Common myeloid progenitor, CD34-positive (primary cell): ENCODE data around the gene WDR82.

Experiments
- CTCF ChIA-PET: fragments of 350-600 bp; sonication (Branson Sonifier 250); formaldehyde crosslinking; loops from one replicate; lab custom pipeline; 2021; ENCODE audit warnings: antibody characterized with exemption; lab: Charles Lee
- POLR2A ChIA-PET: fragments of 350-600 bp; sonication (Branson Sonifier 250); formaldehyde crosslinking; loops from one replicate; lab custom pipeline; 2021; ENCODE audit warnings: antibody characterized with exemption; lab: Charles Lee
- DNase-seq, 3 donors: peaks; one replicate each; pipeline versions ENCODE4 v3.0.0 to v3.0.0-alpha.2; 2013
- H3K27ac ChIP-seq, 2 experiments: 1 replicate in 1 of 2; 2 replicates in 1 of 2; pipeline ENCODE4 v1.7.0; 2013; ENCODE audit warnings: inconsistent platforms in 2 of 2, low read length in 2 of 2, mild to moderate bottlenecking in 2 of 2, low read depth in 1 of 2, moderate library complexity in 1 of 2; ENCODE audit not compliant: severe bottlenecking in 2 of 2, insufficient read depth in 1 of 2, poor library complexity in 1 of 2
- H3K27me3 ChIP-seq, 5 experiments: replicated peaks in 2 of 5; 1 replicate in 3 of 5; 2 replicates in 2 of 5; pipeline versions ENCODE4 v1.6.1 to v1.7.0; 2013; ENCODE audit warnings: low read length in 4 of 5, mild to moderate bottlenecking in 2 of 5, moderate library complexity in 2 of 5, inconsistent platforms in 1 of 5; ENCODE audit not compliant: insufficient read depth in 5 of 5, control insufficient read depth in 4 of 5
- H3K36me3 ChIP-seq, 4 experiments: 1 replicate in 2 of 4; 2 replicates in 2 of 4; pipeline versions ENCODE4 v1.6.1 to v1.7.0; 2013; ENCODE audit warnings: low read length in 3 of 4, control low read depth in 1 of 4, mild to moderate bottlenecking in 1 of 4; ENCODE audit not compliant: control insufficient read depth in 4 of 4, insufficient read depth in 4 of 4
- H3K4me1 ChIP-seq, 4 experiments: 1 replicate in 3 of 4; 2 replicates in 1 of 4; pipeline versions ENCODE4 v1.6.1 to v1.7.1; 2013; ENCODE audit warnings: low read length in 3 of 4, mild to moderate bottlenecking in 3 of 4, control low read depth in 1 of 4, inconsistent platforms in 1 of 4, moderate library complexity in 1 of 4; ENCODE audit not compliant: control insufficient read depth in 4 of 4, insufficient read depth in 4 of 4; ENCODE audit errors: control extremely low read depth in 1 of 4
- H3K4me3 ChIP-seq, 7 experiments: 1 replicate in 4 of 7; 2 replicates in 3 of 7; pipeline versions ENCODE4 v1.5.1 to v1.7.0; 2013; ENCODE audit warnings: mild to moderate bottlenecking in 7 of 7, low read length in 6 of 7, moderate library complexity in 6 of 7, inconsistent platforms in 2 of 7, low read depth in 2 of 7, control low read depth in 1 of 7; ENCODE audit not compliant: insufficient read depth in 4 of 7, control insufficient read depth in 1 of 7; ENCODE audit errors: extremely low read depth in 1 of 7
- H3K9me3 ChIP-seq, 5 experiments: 1 replicate in 4 of 5; 2 replicates in 1 of 5; pipeline versions ENCODE4 v1.6.1 to v1.7.1; 2013; ENCODE audit warnings: low read length in 4 of 5, mild to moderate bottlenecking in 2 of 5, inconsistent platforms in 1 of 5, low read depth in 1 of 5, moderate library complexity in 1 of 5; ENCODE audit not compliant: control insufficient read depth in 4 of 5, insufficient read depth in 2 of 5; ENCODE audit errors: control extremely low read depth in 1 of 5
- WGBS: methylation state at CpG from one replicate; pipeline ENCODE4 v1.1.5; 2013; ENCODE audit not compliant: insufficient coverage; 5-methylcytosine and 5-hydroxymethylcytosine counted together

The WDR82 gene

GRCh38 chr3:52236424-52236886 lies 42.0 kb downstream of the WDR82 start:
- peaks cover 0 to 38% (median 14%) of the 10 kb centered on the region in 4 experiments for H3K36me3 ChIP-seq
- H3K9me3 ChIP-seq: no peaks in the 10 kb centered on the region
- 100% methylated on average over 4 of the region's 5 CpGs for WGBS
- no peak for DNase-seq
- H3K4me1 ChIP-seq: peaks cover 2 to 48% (median 39%) of the 10 kb centered on the region in 4 experiments
- POLR2A ChIA-PET: no interaction called here
- peak overlapping the region in 1 of 7 experiments; percentile 75 for H3K4me3 ChIP-seq
- H3K27ac ChIP-seq: peak overlapping the region in 1 of 2 experiments; percentile 78
- CTCF ChIA-PET: interaction anchor here (0.7 to 15.4 kb wide), 8 partner anchors 10 to 103 kb away, joined by 3 to 161 read pairs (median 16); partner anchors contain the start of genes TLR9 and WDR82
- H3K27me3 ChIP-seq: no peaks in the 10 kb centered on the region

- Histone ChIP-seq H3K27ac (no peak overlapping the region), H3K27me3 (no peaks in the 10 kb centered on the region), H3K4me1 (peaks cover 2 to 36% (median 31%) of the 10 kb centered on the region in 4 experiments), H3K36me3 (peaks cover 4 to 55% (median 26%) of the 10 kb centered on the region in 4 experiments), H3K9me3 (no peaks in the 10 kb centered on the region), H3K4me3 (no peak overlapping the region)
- no peak for DNase-seq
- ChIA-PET CTCF (interaction anchor here (0.6 to 15.4 kb wide), 18 partner anchors 8 to 141 kb away, joined by 3 to 161 read pairs (median 4); partner anchors contain the start of genes TLR9 and WDR82), POLR2A (interaction anchor here (0.5 kb wide), 1 partner anchor 206 kb away, joined by 3 read pairs; no protein-coding TSS in a partner anchor)
- 88% methylated on average over 15 of the region's 15 CpGs for WGBS
Observed at GRCh38 chr3:52234516-52235447, 43.7 kb downstream of the WDR82 start.

GRCh38 chr3:52233968-52234367 lies 44.5 kb downstream of the WDR82 start:
- no peak for DNase-seq
- POLR2A ChIA-PET: no interaction called here

GRCh38 chr3:52233108-52233591 lies 45.3 kb downstream of the WDR82 start:
- no peak for DNase-seq
- Histone ChIP-seq H3K9me3 (no peaks in the 10 kb centered on the region), H3K27me3 (no peaks in the 10 kb centered on the region), H3K36me3 (peaks cover 4 to 71% (median 38%) of the 10 kb centered on the region in 4 experiments), H3K27ac (no peak overlapping the region), H3K4me3 (no peak overlapping the region), H3K4me1 (peaks cover 1 to 29% (median 25%) of the 10 kb centered on the region in 4 experiments)
- ChIA-PET POLR2A (interaction anchor here (0.6 kb wide), 1 partner anchor 128 kb away, joined by 3 read pairs; no protein-coding TSS in a partner anchor), CTCF (interaction anchor here (0.8 to 15.4 kb wide), 10 partner anchors 12 to 181 kb away, joined by 3 to 161 read pairs (median 26); partner anchors contain the start of genes PPM1M and WDR82)
- WGBS: 100% methylated on average over 3 of the region's 5 CpGs

More at GRCh38 chr3:52233968-52234367, 44.5 kb downstream of the WDR82 start:
- no peak overlapping the region for H3K27ac ChIP-seq
- no peak overlapping the region for H3K4me3 ChIP-seq
- no peaks in the 10 kb centered on the region for H3K9me3 ChIP-seq
- CTCF ChIA-PET: interaction anchor here (0.7 to 15.4 kb wide), 11 partner anchors 9 to 142 kb away, joined by 3 to 161 read pairs (median 6); partner anchors contain the start of genes PPM1M, TLR9 and WDR82
- H3K4me1 ChIP-seq: peaks cover 2 to 34% (median 29%) of the 10 kb centered on the region in 4 experiments
- WGBS: 100% methylated on average over 2 of the region's 3 CpGs
- no peaks in the 10 kb centered on the region for H3K27me3 ChIP-seq
- peaks cover 4 to 63% (median 34%) of the 10 kb centered on the region in 4 experiments for H3K36me3 ChIP-seq

GRCh38 chr3:52232279-52233107 lies 46.0 kb downstream of the WDR82 start:
- Histone ChIP-seq H3K36me3 (peaks cover 4 to 78% (median 41%) of the 10 kb centered on the region in 4 experiments), H3K27me3 (no peaks in the 10 kb centered on the region), H3K4me1 (peaks cover 0 to 22% (median 18%) of the 10 kb centered on the region in 4 experiments), H3K4me3 (no peak overlapping the region), H3K9me3 (no peaks in the 10 kb centered on the region), H3K27ac (no peak overlapping the region)
- no peak for DNase-seq
- WGBS: 94% methylated on average over 14 of the region's 28 CpGs
- CTCF ChIA-PET: interaction anchor here (0.8 to 15.4 kb wide), 22 partner anchors 8 to 231 kb away, joined by 3 to 161 read pairs (median 8); partner anchors contain the start of genes PPM1M and WDR82
- POLR2A ChIA-PET: interaction anchor here (0.6 kb wide), 3 partner anchors 65 to 129 kb away, joined by 3 to 4 read pairs (median 3); no protein-coding TSS in a partner anchor
